Transverse colon (tissue), 4 donors: Measurements from ENCODE around the gene PCID2. TPM values are rescaled to one million over a fixed set of nuclear protein-coding genes. Genes with fewer than 3 reads are reported as not detected.
"Not testable (repeated sequence)": the region's sequence is repeated elsewhere in the genome, so short reads cannot be mapped to it uniquely, and the experiment has no call there.

Source experiments
- DNase-seq: peaks from one replicate; pipeline ENCODE4 v3.0.0-alpha.2; 2019
- H3K27ac ChIP-seq, 4 donors: fragments of 200-600 bp; sonication (generic); 2 replicates each; pipeline ENCODE4 v1.5.1; 2016 to 2018; ENCODE audit warnings: inconsistent platforms in 4 of 4
- H3K27me3 ChIP-seq: fragments of 200-600 bp; sonication (generic); 2 replicates; pipeline ENCODE4 v1.5.1; 2017; ENCODE audit warnings: inconsistent platforms
- H3K36me3 ChIP-seq, 4 donors: fragments of 200-600 bp; sonication (generic); 2 replicates each; pipeline ENCODE4 v1.5.1; 2017 to 2019; ENCODE audit warnings: inconsistent platforms in 4 of 4
- H3K4me1 ChIP-seq, 4 donors: fragments of 200-600 bp; sonication (generic); 2 replicates each; pipeline ENCODE4 v1.5.1; 2017 to 2020; ENCODE audit warnings: inconsistent platforms in 4 of 4
- H3K4me3 ChIP-seq, 4 donors: fragments of 200-600 bp; sonication (generic); 1 replicate in 1 of 4; 2 replicates in 3 of 4; pipeline versions ENCODE4 v1.5.1 to v1.6.1; 2017 to 2019; ENCODE audit warnings: inconsistent platforms in 4 of 4
- H3K9me3 ChIP-seq, 2 donors: fragments of 200-600 bp; sonication (generic); 2 replicates each; pipeline ENCODE4 v1.5.1; 2017 to 2019; ENCODE audit warnings: inconsistent platforms in 2 of 2
- CTCF ChIP-seq, 5 experiments: fragments of 200-600 bp in 3 of 5; fragments of 450-650 bp in 2 of 5; sonication (generic) in 3 of 5; IDR thresholded peaks; 1 replicate in 2 of 5; 2 replicates in 3 of 5; pipeline ENCODE4 v1.5.1; 2016 to 2017; ENCODE audit warnings: antibody characterized with exemption in 5 of 5, inconsistent platforms in 3 of 5, mild to moderate bottlenecking in 2 of 5, moderate library complexity in 1 of 5
- EP300 ChIP-seq: sonication (generic); formaldehyde crosslinking; IDR thresholded peaks from one replicate; pipeline ENCODE4 v1.6.1; 2017; ENCODE audit warnings: antibody characterized with exemption, low read depth
- POLR2A ChIP-seq: fragments of 450-650 bp; IDR thresholded peaks from one replicate; pipeline ENCODE4 v1.6.1; 2016; ENCODE audit warnings: antibody characterized with exemption, mild to moderate bottlenecking, moderate library complexity
- POLR2AphosphoS5 ChIP-seq, 3 donors: sonication (generic); formaldehyde crosslinking; IDR thresholded peaks; one replicate each; pipeline ENCODE4 v1.6.1; 2016; ENCODE audit warnings: antibody characterized with exemption in 3 of 3
- WGBS, 2 donors: methylation state at CpG; one replicate each; pipeline ENCODE4 v1.1.5; 2018; ENCODE audit warnings: low coverage in 1 of 2; 5-methylcytosine and 5-hydroxymethylcytosine counted together
- in situ Hi-C, 4 donors: fragments of 200-750 bp; cut with MboI; loops; one replicate each; pipeline versions ENCODE4 v1.15.0 to v1.15.1; 2017; ENCODE audit warnings: low sequenced_read_pairs in 3 of 4, low pct_ligation_motif_present in 1 of 4, low pct_unique_long_range_greater_than_20kb in 1 of 4
- intact Hi-C: fragments of 100-400 bp; cut with DNase I; formaldehyde crosslinking; loops from one replicate; pipeline ENCODE4 v1.15.1; 2023; ENCODE audit warnings: low total_unique reads
- total RNA-seq, 4 donors: library from RNA; depleted of rRNA; stranded (reverse); fragments of >200 nt; gene quantifications; one replicate each; pipeline ENCODE4 v1.1.0, GENCODE V29; 2016

The PCID2 gene
- total RNA-seq: 10 to 100 TPM; 13.1 to 87.6 (median 41.3) TPM

GRCh38 chr13:113208421-113209335 is at the start of gene PCID2:
Gene PCID2, minus strand, starts transcription at chr13:113208669. Its CDS starts 35 bp downstream, at chr13:113208634.
- peak; percentile 81 for TF ChIP-seq POLR2A
- no peak for TF ChIP-seq EP300
- TF ChIP-seq CTCF (IDR thresholded peaks at IDR 0.05): no peak
- TF ChIP-seq POLR2AphosphoS5 (IDR thresholded peaks at IDR 0.05): peak; percentile 90 to 94 (median 90)
- H3K27me3 ChIP-seq: no peaks in the 10 kb centered on the region
- peak; percentile 91 for DNase-seq
- H3K4me3 ChIP-seq: peak within 1 kb of the TSS; percentile 97 to 99 (median 98)
- intact Hi-C loops: no loop called here
- no peaks in the 10 kb centered on the region for H3K9me3 ChIP-seq
- in situ Hi-C loops: no loop called here
- H3K36me3 ChIP-seq: no peaks in the 10 kb centered on the region
- peaks cover 30 to 69% (median 40%) of the 10 kb centered on the region in 4 donors for H3K4me1 ChIP-seq
- H3K27ac ChIP-seq: peak within 1 kb of the TSS; percentile 99 to 100 (median 100)
- WGBS, 2 donors: 0% methylated on average over 1 to 68 of the region's 103 CpGs

DNA sequence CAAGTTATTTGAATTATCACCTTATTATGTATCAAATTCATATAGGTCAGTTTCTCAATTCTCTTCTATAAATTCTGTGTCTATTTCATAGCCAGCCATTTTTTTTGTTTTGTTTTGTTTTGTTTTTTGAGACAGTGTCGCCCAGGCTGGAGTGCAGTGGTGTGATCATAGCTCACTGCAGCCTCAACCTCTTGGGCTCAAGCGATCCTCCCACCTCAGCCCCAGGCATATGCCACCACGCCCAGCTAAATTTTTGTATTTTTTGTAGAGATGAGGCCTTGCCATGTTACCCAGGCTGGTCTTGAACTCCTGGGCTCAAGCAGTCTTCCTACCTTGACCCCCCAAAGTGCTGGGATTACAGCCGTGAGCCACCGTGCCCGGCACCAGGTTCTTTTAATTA is 49.4 kb upstream of the PCID2 start:
- in situ Hi-C loops: not testable (repeated sequence)

DNA sequence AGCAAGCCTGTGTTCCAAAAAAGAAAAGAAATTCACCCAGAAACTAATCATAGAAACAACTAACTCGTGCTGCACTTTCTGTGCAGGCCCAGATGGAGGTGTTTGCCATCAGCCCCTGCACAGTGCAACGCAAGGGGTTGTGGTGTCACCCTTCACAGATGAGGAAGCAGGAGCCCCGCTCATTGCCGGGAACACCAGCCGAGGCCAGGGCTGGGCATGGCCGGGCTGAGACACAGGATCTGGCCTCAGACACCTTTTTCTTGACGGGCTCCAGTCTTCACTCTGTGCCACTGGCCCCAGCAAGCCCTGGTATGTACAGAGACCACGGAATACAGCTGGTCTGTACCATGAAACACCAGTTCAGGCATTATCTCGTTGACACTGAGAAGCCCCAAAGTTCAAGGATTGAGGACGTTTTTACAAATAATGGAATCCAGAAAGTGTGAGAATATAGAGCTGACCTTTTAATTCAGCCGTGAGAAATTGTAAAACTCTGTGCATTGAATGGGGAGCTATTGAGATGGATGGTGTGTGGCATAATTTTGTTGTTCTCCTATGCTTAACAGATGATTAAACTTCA is 44.1 kb upstream of the PCID2 start:
- intact Hi-C loops: no loop called here
- Histone ChIP-seq H3K27ac (no peak overlapping the region), H3K4me3 (no peak overlapping the region), H3K4me1 (no peaks in the 10 kb centered on the region), H3K9me3 (no peaks in the 10 kb centered on the region), H3K27me3 (no peaks in the 10 kb centered on the region), H3K36me3 (peaks cover 0 to 78% (median 37%) of the 10 kb centered on the region in 4 donors)
- WGBS, 2 donors: 76 to 86% methylated on average over 3 to 11 of the region's 11 CpGs
- no peak for TF ChIP-seq CTCF (IDR thresholded peaks at IDR 0.05)
- TF ChIP-seq POLR2A: no peak
- TF ChIP-seq POLR2AphosphoS5 (IDR thresholded peaks at IDR 0.05): no peak
- no peak for TF ChIP-seq EP300
- in situ Hi-C loops: no loop called here
- no peak for DNase-seq

More for the DNA sequence above, 49.4 kb upstream of the PCID2 start:
- peaks cover 0 to 70% (median 31%) of the 10 kb centered on the region in 4 donors for H3K36me3 ChIP-seq
- H3K4me1 ChIP-seq, H3K9me3 ChIP-seq, H3K27ac ChIP-seq, DNase-seq, H3K4me3 ChIP-seq, intact Hi-C loops, H3K27me3 ChIP-seq: not testable (repeated sequence)
- WGBS, 2 donors: 95 to 100% methylated on average over 4 to 6 of the region's 6 CpGs

DNA sequence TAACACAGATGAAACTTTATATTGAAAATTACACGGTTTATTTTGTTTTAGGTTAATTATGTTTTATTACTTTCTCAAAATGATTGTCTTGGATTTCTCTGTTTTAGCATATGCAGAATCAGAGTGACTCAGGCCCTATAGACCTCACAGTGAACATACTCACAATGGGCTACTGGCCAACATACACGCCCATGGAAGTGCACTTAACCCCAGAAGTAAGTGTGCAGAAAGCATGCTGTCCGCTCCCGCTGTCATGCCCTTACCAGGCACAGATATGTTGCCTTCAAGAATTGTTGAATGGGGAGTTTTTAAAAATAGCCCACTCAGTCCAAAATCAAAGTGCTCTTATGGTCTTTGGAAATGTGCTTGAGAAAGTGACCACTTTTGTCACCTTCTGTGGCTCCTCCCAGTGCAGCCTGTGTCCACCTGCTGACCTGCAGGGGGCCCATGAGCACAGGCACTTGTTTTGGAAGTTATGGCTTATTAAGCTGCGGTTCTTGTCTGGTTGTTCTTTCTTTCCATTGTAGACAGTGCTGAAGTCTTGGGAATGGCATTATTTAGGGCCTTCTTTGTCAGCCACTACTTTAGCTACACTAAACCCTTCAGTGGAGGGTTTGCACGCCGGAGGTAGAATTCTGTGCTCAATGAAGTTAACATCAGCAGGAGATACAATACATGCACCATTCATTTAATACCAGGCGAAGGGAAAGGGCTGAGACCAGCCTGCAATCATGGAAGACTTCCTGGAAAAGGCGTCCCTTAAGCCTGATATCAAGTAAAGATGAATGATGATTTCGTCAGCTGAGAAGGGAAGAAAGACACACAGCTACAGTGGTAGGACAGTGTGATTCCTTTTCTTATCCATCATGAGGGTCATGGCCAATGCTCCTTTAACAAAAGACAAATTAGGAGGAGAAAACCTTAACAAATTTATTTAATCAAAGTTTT is 37.7 kb upstream of the PCID2 start:
- no peak for DNase-seq
- Histone ChIP-seq H3K9me3 (no peaks in the 10 kb centered on the region), H3K27me3 (no peaks in the 10 kb centered on the region), H3K4me1 (no peaks in the 10 kb centered on the region), H3K4me3 (no peak overlapping the region), H3K27ac (no peak overlapping the region), H3K36me3 (peaks cover 0 to 71% (median 34%) of the 10 kb centered on the region in 4 donors)
- peak in 2 of 5 experiments; percentile 9 to 16 for TF ChIP-seq CTCF (IDR thresholded peaks at IDR 0.05)
- no peak for TF ChIP-seq POLR2A
- in situ Hi-C loops (no loop called here), intact Hi-C loops (no loop called here)
- 70 to 87% methylated on average over 7 to 10 of the region's 10 CpGs for WGBS, 2 donors
